GM12878 (cell line): Measurements from ENCODE around the gene VEZF1. TPM values are rescaled to one million over a fixed set of nuclear protein-coding genes. Genes with fewer than 3 reads are reported as not detected.

ENCODE experiments used
- BACH1 ChIP-seq: fragments of 450-650 bp; IDR thresholded peaks from 2 replicates; pipeline ENCODE4 v1.6.1; 2017; ENCODE audit warnings: mild to moderate bottlenecking, borderline replicate concordance
- CHD1 ChIP-seq: IDR thresholded peaks from 2 replicates; pipeline ENCODE4 v1.6.1; 2012; ENCODE audit warnings: low read depth, low read length, improper control_type of control experiment
- FOXK2 ChIP-seq: fragments of 450-650 bp; IDR thresholded peaks from 2 replicates; pipeline ENCODE4 v1.6.1; 2017; ENCODE audit warnings: mild to moderate bottlenecking, moderate library complexity
- HDGF ChIP-seq: fragments of 450-650 bp; IDR thresholded peaks from 2 replicates; pipeline ENCODE4 v1.6.1; 2016; ENCODE audit warnings: antibody characterized with exemption
- IKZF1 ChIP-seq: fragments of 450-650 bp; conservative IDR thresholded peaks from 2 replicates; pipeline ENCODE4 v1.6.1; 2017; ENCODE audit warnings: antibody characterized with exemption, mild to moderate bottlenecking
- KLF5 ChIP-seq: fragments of 450-650 bp; IDR thresholded peaks from 2 replicates; pipeline ENCODE4 v1.6.1; 2014; ENCODE audit warnings: mild to moderate bottlenecking; ENCODE audit not compliant: partially characterized antibody
- NFIC ChIP-seq: IDR thresholded peaks from 2 replicates; pipeline ENCODE4 v1.6.1; 2012; ENCODE audit warnings: low read depth, mild to moderate bottlenecking, inconsistent platforms, low read length, moderate library complexity
- NKRF ChIP-seq: fragments of 450-650 bp; conservative IDR thresholded peaks from 2 replicates; pipeline ENCODE4 v1.6.1; 2017; ENCODE audit warnings: mild to moderate bottlenecking, moderate library complexity
- NR2C1 ChIP-seq: fragments of 450-650 bp; IDR thresholded peaks from 2 replicates; pipeline ENCODE4 v1.6.1; 2017; ENCODE audit warnings: antibody characterized with exemption, mild to moderate bottlenecking, moderate library complexity
- NR2F1 ChIP-seq: fragments of 450-650 bp; conservative IDR thresholded peaks from 2 replicates; pipeline ENCODE4 v1.6.1; 2017; ENCODE audit warnings: mild to moderate bottlenecking
- POLR2A ChIP-seq: IDR thresholded peaks from 2 replicates; pipeline ENCODE4 v1.6.1; 2011; ENCODE audit warnings: low read depth, mild to moderate bottlenecking, low read length
- POU2F2 ChIP-seq: IDR thresholded peaks from 3 replicates; pipeline ENCODE4 v1.6.1; 2011; ENCODE audit warnings: low read depth, mild to moderate bottlenecking, low read length, borderline replicate concordance
- STAT3 ChIP-seq: IDR thresholded peaks from 2 replicates; pipeline ENCODE4 v1.6.1; 2011; ENCODE audit warnings: low read depth, low read length, improper control_type of control experiment
- SUPT20H ChIP-seq: IDR thresholded peaks from 2 replicates; pipeline ENCODE4 v1.6.1; 2011; ENCODE audit warnings: low read depth, mild to moderate bottlenecking, low read length, moderate library complexity, borderline replicate concordance; ENCODE audit not compliant: control insufficient read depth
- WRNIP1 ChIP-seq: IDR thresholded peaks from 2 replicates; pipeline ENCODE4 v1.6.1; 2011; ENCODE audit warnings: low read depth, low read length, improper control_type of control experiment, borderline replicate concordance
- YY1 ChIP-seq: IDR thresholded peaks from 2 replicates; pipeline ENCODE4 v1.6.1; 2011; ENCODE audit warnings: low read depth, mild to moderate bottlenecking, low read length
- ZNF384 ChIP-seq: IDR thresholded peaks from 2 replicates; pipeline ENCODE4 v1.6.1; 2012; ENCODE audit warnings: low read depth, mild to moderate bottlenecking, low read length, improper control_type of control experiment, borderline replicate concordance
- ZSCAN29 ChIP-seq: fragments of 450-650 bp; IDR thresholded peaks from 2 replicates; pipeline ENCODE4 v1.6.1; 2017; ENCODE audit warnings: mild to moderate bottlenecking, moderate library complexity
- polyA plus RNA-seq, 11 experiments: library from polyadenylated mRNA; depleted of rRNA in 4 of 11; unstranded in 6 of 11; stranded (reverse) in 5 of 11; fragments of >200 nt; fragmentation: Nextera tagmentation in 4 of 11; fragmentation: Illumina TruSeq in 1 of 11; extraction: Ambion mirVana in 4 of 11; extraction: Trizol in 1 of 11; gene quantifications; 1 replicate in 1 of 11; 2 replicates in 10 of 11; pipeline versions ENCODE4 v1.2.1 to v1.2.3, GENCODE V29; 2011 to 2016; ENCODE audit warnings: inconsistent platforms in 2 of 11, missing spikeins in 2 of 11, low read depth in 1 of 11
- total RNA-seq, 4 experiments: library from RNA; depleted of rRNA in 3 of 4; stranded (reverse); fragments of >200 nt in 3 of 4; fragmentation: Illumina TruSeq in 1 of 4; extraction: Trizol in 1 of 4; gene quantifications; 2 replicates each; pipeline versions ENCODE4 v1.2.1 to v1.2.3, GENCODE V29; 2013 to 2021

Gene VEZF1
- total and polyA plus RNA-seq, 10 of the 15 experiments (the other 5 are each of a cell fraction or from before 2014, with no cell fraction given) = 9.5 to 28.2 (median 20.3) TPM

- TF ChIP-seq NFIC = no peak
- TF ChIP-seq STAT3 = no peak
- 0 out of 3 replicates have a peak, but pooled peaks have one; percentile 16 for TF ChIP-seq POU2F2
- TF ChIP-seq POLR2A = peak; percentile 13; the same call in 1 of the 2 replicates
- TF ChIP-seq ZSCAN29 = no peak
- TF ChIP-seq NR2F1 = peak; percentile 65
- TF ChIP-seq WRNIP1 = no peak
- peak; percentile 19; the same call in 1 of the 2 replicates for TF ChIP-seq BACH1
- TF ChIP-seq NKRF = peak; percentile 21
- no peak for TF ChIP-seq SUPT20H
- TF ChIP-seq YY1 = peak; percentile 40
- 0 out of 2 replicates have a peak, but pooled peaks have one; percentile 11 for TF ChIP-seq FOXK2
- TF ChIP-seq ZNF384 = no peak
- peak; percentile 27; the same call in 1 of the 2 replicates for TF ChIP-seq IKZF1
- TF ChIP-seq NR2C1 = peak; percentile 55; the same call in 1 of the 2 replicates
- TF ChIP-seq CHD1 = 0 out of 2 replicates have a peak, but pooled peaks have one; percentile 15
- TF ChIP-seq KLF5 = no peak
- TF ChIP-seq HDGF = 0 out of 2 replicates have a peak, but pooled peaks have one; percentile 13
- TF ChIP-seq, all 136 proteins: peak for 19
These were observed at the start of gene VEZF1 (continued) for GRCh38 chr17:57987581-57988300.
